Measurements from ENCODE around the gene MYCBP2.
"Not testable (repeated sequence)": the region's sequence is repeated elsewhere in the genome, so short reads cannot be mapped to it uniquely, and the experiment has no call there.

MYCBP2 gene

GRCh38 chr13:77198995-77199394 lies 127.9 kb downstream of the MYCBP2 start:
- DNase-seq, result not testable (repeated sequence)

DNA sequence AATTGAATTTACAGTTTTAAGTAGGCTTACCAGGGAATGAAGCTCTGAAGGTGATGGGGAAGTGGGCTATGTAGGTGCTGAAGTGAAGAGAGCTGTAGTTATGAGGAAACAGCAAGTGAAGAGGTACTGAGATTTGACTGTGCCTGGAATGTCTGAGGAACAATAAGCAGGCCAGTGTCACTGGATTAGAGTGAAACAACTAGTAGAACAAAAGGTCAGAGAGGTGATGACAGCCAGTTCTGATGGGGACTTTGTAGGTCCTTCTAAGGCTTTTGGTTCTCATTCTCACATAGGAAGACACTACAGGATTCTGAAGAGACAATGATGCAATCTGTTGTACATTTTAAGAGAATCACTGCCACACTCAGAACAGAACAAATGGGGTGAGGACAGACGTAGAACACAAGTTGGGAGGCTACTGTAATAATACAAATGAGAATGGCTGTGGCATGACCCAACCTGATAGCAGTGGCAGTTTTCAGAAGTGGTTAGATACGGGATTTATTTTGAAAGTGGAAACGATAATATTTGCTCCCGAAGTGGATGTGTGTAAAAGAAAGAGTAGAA lies 130.8 kb downstream of the MYCBP2 start:
- DNase-seq, result no peak

DNA sequence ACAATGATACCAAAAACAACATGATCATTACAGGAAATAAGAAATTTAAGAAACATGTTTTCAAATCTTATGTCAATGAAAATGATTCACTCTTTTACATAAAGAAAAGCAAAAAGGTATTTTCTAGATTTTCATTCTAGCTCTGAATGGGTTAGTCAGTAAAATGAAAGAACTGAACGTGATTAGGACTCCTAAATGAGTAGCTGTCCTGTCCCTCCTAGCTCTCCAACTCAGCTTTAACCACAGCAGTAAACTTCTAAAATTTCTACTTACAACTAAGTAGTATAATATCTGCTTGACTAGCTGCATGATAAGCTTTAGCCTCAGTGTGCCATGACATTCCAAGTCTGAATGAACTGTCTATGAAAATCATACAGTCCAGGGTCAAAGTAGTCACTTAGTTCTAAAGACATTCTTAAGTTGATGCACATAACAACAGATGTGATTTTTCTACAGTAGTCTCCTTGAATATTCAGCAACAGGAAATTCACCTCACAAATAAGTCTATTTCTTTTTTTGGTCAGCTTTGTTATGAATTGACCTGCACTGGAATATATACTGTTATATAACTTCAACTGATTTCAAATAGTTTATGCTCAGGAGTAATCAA lies 136.4 kb downstream of the MYCBP2 start:
- DNase-seq, result no peak

DNA sequence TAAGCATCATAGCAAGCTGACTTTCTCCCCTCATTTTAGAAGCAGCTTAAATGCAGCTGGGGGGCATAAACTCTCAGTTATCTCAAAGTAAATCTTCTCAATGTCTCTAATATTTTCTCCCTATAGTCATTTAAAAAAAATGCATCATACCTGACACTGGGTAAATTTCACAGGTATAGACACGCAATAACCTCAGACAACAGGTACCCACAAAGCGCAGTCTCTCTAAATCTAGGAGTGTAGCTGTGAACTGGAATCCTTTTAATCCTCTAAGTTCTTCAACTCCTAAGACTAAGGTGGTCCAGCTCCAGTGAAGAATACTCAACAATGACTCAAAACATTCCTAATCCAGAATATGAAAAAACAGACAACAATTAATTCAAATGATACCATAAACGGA lies 141.2 kb downstream of the MYCBP2 start:
- DNase-seq, result no peak

GRCh38 chr13:77184455-77184854 lies 142.4 kb downstream of the MYCBP2 start:
- DNase-seq, result peak; percentile 3

DNA sequence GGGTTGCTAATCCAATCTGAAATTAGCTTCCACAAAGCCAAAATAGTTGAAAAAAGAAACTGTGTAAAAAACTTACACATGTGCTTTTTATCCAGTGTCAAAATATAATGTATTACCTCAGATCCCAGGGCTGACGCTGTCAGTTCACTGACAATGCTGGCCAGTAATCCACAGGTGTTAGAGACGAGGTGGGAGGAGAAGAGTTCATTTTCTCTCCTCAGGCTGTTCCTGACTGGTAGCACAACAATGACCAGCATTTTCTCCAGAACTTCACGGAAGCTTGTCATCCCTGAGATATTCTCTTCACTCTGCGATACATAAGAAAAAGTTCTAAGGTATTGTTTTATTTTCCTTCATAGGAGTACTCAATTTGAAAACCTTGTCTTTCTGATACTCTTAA lies 146.9 kb downstream of the MYCBP2 start:
- DNase-seq, result no peak

GRCh38 chr13:77177646-77178045 lies 149.2 kb downstream of the MYCBP2 start:
- DNase-seq, result no peak

- no peak for DNase-seq
Measured at GRCh38 chr13:77176350-77176749, 150.5 kb downstream of the MYCBP2 start.

DNA sequence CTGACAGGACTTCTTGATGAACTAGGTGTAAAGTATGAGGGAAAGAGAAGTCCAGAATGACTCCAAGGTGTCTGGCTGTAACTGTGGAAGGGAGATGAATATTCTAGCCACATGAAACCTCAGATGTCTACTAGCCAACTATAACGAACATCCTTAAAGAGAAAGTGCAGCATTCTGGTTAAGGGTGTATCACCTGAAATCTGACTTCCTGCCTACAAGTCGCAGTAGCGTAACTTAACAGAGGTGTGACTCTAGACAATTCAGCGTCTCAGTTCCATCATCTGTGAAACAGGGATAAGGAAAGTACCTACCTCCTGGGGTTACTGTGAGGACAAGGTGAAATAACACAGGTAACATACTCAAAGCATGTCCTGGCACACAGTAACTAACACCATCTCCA lies 154.2 kb downstream of the MYCBP2 start:
- peak; percentile 18 for DNase-seq

GRCh38 chr13:77171451-77171850 lies 155.4 kb downstream of the MYCBP2 start:
- DNase-seq, result no peak

GRCh38 chr13:77168237-77168636 lies 158.7 kb downstream of the MYCBP2 start:
- no peak for DNase-seq

- DNase-seq, result no peak
Measured at GRCh38 chr13:77150651-77151050, 176.2 kb downstream of the MYCBP2 start.

DNA sequence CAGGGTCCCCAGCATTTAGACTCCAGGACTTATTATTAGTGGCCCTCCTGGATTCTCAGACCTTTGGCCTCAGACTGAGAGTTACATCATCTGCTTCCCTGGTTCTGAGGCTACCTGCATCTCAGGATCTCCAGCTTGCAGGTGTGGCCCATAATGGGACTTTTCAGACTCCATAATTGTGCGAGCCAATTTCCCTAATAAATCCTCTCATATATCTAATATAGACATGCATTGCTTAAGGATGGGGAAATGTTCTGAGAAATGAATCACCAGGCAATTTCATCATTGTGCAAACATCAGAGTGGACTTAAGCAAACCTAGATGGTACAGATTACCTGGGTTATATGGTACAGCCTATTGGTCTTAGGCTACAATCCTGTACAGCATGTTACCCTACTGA lies 183.5 kb downstream of the MYCBP2 start:
- DNase-seq, result no peak

GRCh38 chr13:77139306-77139705 lies 187.6 kb downstream of the MYCBP2 start:
- no peak for DNase-seq

DNA sequence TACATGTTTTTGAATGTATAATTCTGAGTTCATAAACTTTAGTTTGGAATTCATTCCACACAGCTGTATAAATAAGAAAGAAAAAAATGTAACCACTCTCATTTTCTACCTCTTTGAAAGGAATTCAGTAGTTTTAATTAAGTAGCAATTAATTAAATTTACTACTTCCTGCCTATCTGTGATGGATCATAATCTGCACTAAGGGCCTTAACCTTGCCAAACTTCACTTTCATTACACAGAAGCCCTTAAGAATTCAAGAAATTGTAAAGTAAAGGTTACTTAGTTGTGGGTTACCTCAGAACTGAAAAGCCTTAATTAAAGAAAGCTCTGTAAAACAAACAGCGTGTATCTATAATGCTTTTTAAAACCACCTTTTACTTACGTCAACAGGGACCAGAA lies 188.1 kb downstream of the MYCBP2 start:
- no peak for DNase-seq

- no peak for DNase-seq
Measured at GRCh38 chr13:77136902-77137420, 189.9 kb downstream of the MYCBP2 start.

GRCh38 chr13:77124423-77124822 lies 202.5 kb downstream of the MYCBP2 start:
- no peak for DNase-seq

DNA sequence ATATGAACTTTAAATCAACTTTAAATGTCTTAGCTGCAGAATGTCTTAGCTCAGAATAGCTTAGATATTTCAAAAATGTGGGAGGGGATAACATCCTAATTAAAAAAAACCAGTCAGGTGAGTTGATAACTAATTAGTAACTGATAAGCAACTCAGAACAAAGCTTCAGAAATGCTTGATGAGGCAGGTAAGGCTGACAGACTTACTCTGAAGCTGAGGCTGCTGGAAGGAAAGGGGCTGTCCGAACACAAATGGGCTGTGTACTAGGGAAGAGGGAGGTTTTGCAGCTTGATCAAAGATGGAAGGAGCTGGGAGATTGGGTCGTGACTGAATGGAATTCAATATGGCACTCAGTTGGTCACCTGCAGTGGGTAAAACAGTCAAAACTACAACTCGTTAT lies 208.8 kb downstream of the MYCBP2 start:
- no peak for DNase-seq

- DNase-seq, result no peak
Measured at GRCh38 chr13:77114271-77114670, 212.6 kb downstream of the MYCBP2 start.

DNA sequence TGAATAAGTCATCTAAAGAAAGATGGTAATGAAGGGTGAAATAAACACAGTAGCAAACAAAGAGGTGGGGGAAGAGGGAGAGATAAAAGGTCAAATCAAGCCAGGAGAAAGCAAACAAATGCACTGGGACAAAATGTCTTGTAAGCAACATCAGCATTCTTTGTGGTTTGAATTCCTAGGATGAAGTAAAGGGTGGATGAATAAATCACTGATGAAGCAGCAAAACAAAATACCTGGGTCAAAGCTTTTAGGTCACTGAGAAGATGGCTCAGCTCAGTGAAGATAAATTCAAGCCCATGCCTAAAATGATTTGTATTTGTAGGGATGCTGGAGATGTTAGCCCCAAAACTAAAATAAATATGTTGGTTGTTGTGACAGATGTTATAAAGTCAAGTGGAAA lies 213.4 kb downstream of the MYCBP2 start:
- no peak for DNase-seq

GRCh38 chr13:77105051-77105450 lies 221.8 kb downstream of the MYCBP2 start:
- DNase-seq, result no peak

- no peak for DNase-seq
Measured at GRCh38 chr13:77099415-77099814, 227.5 kb downstream of the MYCBP2 start.

- DNase-seq, result no peak
Measured at GRCh38 chr13:77095288-77095687, 231.6 kb downstream of the MYCBP2 start.

DNA sequence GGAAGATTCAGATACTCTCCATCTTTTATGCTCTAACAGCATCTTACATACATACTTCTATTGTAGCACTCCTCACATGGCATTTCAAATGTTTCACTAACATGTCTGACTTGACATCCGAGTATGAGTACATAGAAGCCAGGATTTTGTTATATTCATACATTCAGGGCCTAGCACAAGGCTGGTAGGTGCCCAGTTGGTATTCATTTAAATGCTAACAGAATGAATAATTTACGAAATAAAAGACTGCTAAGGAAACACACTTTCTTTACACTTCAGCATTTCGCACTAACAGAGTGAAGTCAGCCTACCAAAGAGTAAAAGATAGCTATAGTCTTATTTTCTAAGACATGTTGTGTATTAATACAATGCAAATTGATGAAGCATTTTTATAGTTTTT lies 232.1 kb downstream of the MYCBP2 start:
- no peak for DNase-seq

DNA sequence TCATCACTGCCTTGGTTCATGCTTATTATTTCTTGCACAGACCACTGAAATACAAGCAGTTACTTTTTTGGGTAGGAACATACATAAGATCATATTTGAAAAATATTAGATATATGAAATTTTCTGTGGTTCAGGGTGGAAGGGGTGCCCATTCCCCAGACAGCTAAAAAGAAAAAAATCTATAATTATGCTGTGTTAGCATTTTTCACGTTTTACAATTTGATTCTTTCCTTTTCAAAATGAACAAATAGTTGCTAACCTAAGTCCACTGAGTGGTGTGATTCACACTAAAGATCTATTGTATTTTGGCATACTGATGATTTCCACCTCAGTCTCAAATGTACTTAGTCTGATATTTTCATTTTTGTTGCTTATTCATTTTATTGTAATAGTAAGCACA lies 233.2 kb downstream of the MYCBP2 start:
- no peak for DNase-seq

Measured in CD4-positive, alpha-beta T cell treated with Interleukin-10 for 1 hour (primary cell).